Thyroid gland (tissue), 4 donors: ENCODE measurements around the gene PARD6B.

Source experiments
- CTCF ChIP-seq, 6 experiments: fragments of 200-600 bp in 3 of 6; fragments of 450-650 bp in 3 of 6; sonication (generic) in 3 of 6; IDR thresholded peaks; one replicate each; pipeline ENCODE4 v1.5.1; 2016 to 2019; ENCODE audit warnings: antibody characterized with exemption in 6 of 6, mild to moderate bottlenecking in 2 of 6, inconsistent platforms in 1 of 6, moderate library complexity in 1 of 6
- POLR2A ChIP-seq, 2 donors: fragments of 450-650 bp; IDR thresholded peaks; one replicate each; pipeline ENCODE4 v1.6.1; 2017; ENCODE audit warnings: antibody characterized with exemption in 2 of 2, mild to moderate bottlenecking in 2 of 2, moderate library complexity in 1 of 2

GRCh38 chr20:50686821-50687220 lies 44.6 kb upstream of the PARD6B start:
- no peak for TF ChIP-seq CTCF (IDR thresholded peaks at IDR 0.05)
- TF ChIP-seq POLR2A (IDR thresholded peaks at IDR 0.05), result no peak
